Adrenal gland (tissue), 5 donors: ENCODE measurements around the gene C1QTNF4.
"Not testable (repeated sequence)": the region's sequence is repeated elsewhere in the genome, so short reads cannot be mapped to it uniquely, and the experiment has no call there.

ENCODE experiments used
- POLR2A ChIP-seq, 2 donors: fragments of 450-650 bp; IDR thresholded peaks; one replicate each; pipeline ENCODE4 v1.6.1; 2017; ENCODE audit warnings: antibody characterized with exemption in 2 of 2, mild to moderate bottlenecking in 2 of 2, moderate library complexity in 1 of 2
- TF ChIP-seq, protein P1 (sequence below), 6 experiments: fragments of 450-650 bp in 4 of 6; fragments of 200-600 bp in 2 of 6; sonication (generic) in 1 of 6; IDR thresholded peaks; 1 replicate in 5 of 6; 2 replicates in 1 of 6; pipeline versions ENCODE4 v1.5.1 to v1.8.0; 2016 to 2021; ENCODE audit warnings: antibody characterized with exemption in 6 of 6, mild to moderate bottlenecking in 2 of 6, moderate library complexity in 1 of 6
- donor health status: DM: no; HTN: no; CAD: no.

DNA sequence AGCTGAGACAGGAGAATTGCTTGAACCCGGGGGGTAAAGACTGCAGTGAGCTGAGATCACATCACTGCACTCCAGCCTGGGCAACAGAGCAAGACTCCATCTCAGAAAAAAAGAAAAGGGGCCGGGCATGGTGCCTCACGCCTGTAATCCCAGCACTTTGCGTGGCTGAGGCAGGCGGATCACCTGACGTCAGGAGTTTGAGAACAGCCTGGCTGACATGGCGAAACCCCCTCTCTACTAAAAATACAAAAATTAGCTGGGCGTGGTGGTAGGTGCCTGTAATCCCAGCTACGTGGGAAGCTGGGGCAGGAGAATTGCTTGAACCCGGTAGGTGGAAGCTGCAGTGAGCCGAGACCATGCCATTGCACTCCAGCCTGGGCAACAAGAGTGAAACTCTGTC lies 42.1 kb upstream of the C1QTNF4 start:
- TF ChIP-seq, protein P1, sequence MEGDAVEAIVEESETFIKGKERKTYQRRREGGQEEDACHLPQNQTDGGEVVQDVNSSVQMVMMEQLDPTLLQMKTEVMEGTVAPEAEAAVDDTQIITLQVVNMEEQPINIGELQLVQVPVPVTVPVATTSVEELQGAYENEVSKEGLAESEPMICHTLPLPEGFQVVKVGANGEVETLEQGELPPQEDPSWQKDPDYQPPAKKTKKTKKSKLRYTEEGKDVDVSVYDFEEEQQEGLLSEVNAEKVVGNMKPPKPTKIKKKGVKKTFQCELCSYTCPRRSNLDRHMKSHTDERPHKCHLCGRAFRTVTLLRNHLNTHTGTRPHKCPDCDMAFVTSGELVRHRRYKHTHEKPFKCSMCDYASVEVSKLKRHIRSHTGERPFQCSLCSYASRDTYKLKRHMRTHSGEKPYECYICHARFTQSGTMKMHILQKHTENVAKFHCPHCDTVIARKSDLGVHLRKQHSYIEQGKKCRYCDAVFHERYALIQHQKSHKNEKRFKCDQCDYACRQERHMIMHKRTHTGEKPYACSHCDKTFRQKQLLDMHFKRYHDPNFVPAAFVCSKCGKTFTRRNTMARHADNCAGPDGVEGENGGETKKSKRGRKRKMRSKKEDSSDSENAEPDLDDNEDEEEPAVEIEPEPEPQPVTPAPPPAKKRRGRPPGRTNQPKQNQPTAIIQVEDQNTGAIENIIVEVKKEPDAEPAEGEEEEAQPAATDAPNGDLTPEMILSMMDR (IDR thresholded peaks at IDR 0.05): not testable (repeated sequence)
- not testable (repeated sequence) for TF ChIP-seq POLR2A (IDR thresholded peaks at IDR 0.05)
